Heart right ventricle (tissue), 16 donors: ENCODE results near the gene NCR2. TPM values are rescaled to one million over a fixed set of nuclear protein-coding genes. Genes with fewer than 3 reads are reported as not detected.

ENCODE experiments used
- ATAC-seq, 8 donors: fragments of 200-7000 bp; cut with Tn5 transposase; one replicate each; pipeline ENCODE4 v1.9.1; 2020; ENCODE audit warnings: mild to moderate bottlenecking in 8 of 8, moderate library complexity in 8 of 8, moderate number of reproducible peaks in 1 of 8
- DNase-seq, 2 donors: peaks; one replicate each; pipeline ENCODE4 v3.0.0-alpha.2; 2020
- H3K27ac ChIP-seq, 10 donors: fragments of 200-600 bp; sonication (generic) in 2 of 10; one replicate each; pipeline versions ENCODE4 v1.5.0 to v1.8.0; 2020 to 2022; ENCODE audit warnings: mild to moderate bottlenecking in 3 of 10
- H3K27me3 ChIP-seq, 7 donors: fragments of 200-600 bp; one replicate each; pipeline ENCODE4 v1.8.0; 2021 to 2022; ENCODE audit warnings: mild to moderate bottlenecking in 2 of 7
- H3K36me3 ChIP-seq, 9 donors: fragments of 200-600 bp; sonication (generic) in 1 of 9; one replicate each; pipeline versions ENCODE4 v1.5.0 to v1.8.0; 2020 to 2022; ENCODE audit warnings: mild to moderate bottlenecking in 2 of 9
- H3K4me1 ChIP-seq, 9 donors: fragments of 200-600 bp; sonication (generic) in 1 of 9; one replicate each; pipeline versions ENCODE4 v1.5.0 to v1.8.0; 2020 to 2022; ENCODE audit warnings: mild to moderate bottlenecking in 4 of 9
- H3K4me3 ChIP-seq, 10 donors: fragments of 200-600 bp; sonication (generic) in 2 of 10; one replicate each; pipeline versions ENCODE4 v1.5.0 to v1.8.0; 2020 to 2022; ENCODE audit warnings: mild to moderate bottlenecking in 7 of 10, moderate library complexity in 2 of 10
- H3K9me3 ChIP-seq, 11 donors: fragments of 200-600 bp in 10 of 11; sonication (generic) in 2 of 11; one replicate each; pipeline versions ENCODE4 v1.5.0 to v1.8.0; 2013 to 2022; ENCODE audit warnings: mild to moderate bottlenecking in 2 of 11, control low read depth in 1 of 11, moderate library complexity in 1 of 11
- WGBS, 2 donors: extraction: QIAGEN DNeasy Blood & Tissue Kit; methylation state at CpG; one replicate each; pipeline ENCODE4 v1.1.7; 2013; ENCODE audit warnings: inconsistent platforms in 1 of 2; 5-methylcytosine and 5-hydroxymethylcytosine counted together
- intact Hi-C, 10 donors: fragments of 100-400 bp; cut with DNase I; formaldehyde crosslinking; loops; one replicate each; pipeline versions ENCODE4 v1.11.1 to v1.14.2; 2022
- polyA plus RNA-seq, 2 donors: library from polyadenylated mRNA; stranded (reverse); fragments of 200-250 nt; gene quantifications; one replicate each; pipeline ENCODE4 v1.2.3, GENCODE V29; 2013
- total RNA-seq, 10 donors: library from RNA; stranded (reverse); fragmentation: NEBNext Ultra II Directional in 3 of 10; extraction: Animal tissue kit (Norgen Biotek cat#: 25700) in 3 of 10; gene quantifications; one replicate each; pipeline versions ENCODE4 v1.2.1 to v1.2.4, GENCODE V29; 2021 to 2023
- TF ChIP-seq, protein P1 (sequence below), 9 donors: fragments of 200-600 bp; sonication (generic) in 2 of 9; IDR thresholded peaks; one replicate each; pipeline versions ENCODE4 v1.5.0 to v1.8.0; 2021 to 2022; ENCODE audit warnings: antibody characterized with exemption in 9 of 9, mild to moderate bottlenecking in 5 of 9, moderate library complexity in 1 of 9
- donor health status: Arrhythmogenic right ventricular cardiomyopathy.
- donor health status: ischemic (EF 13 %, LVEDD 7.1; RV severe dilation, severe dysfunction).
- donor health status: healthy with polysubstance abuse.
- donor health status: DM: no; HTN: yes; CAD: no.
- donor health status: DM: no; HTN: no; CAD: no.
- donor health status: ischemic (EF 25% LVEDD 6.9; RV normal size, moderate dysfunction).
- donor health status: ischemic (EF 25% LVEDD 5.7; RV mildly dilated, moderate dysfunction).
- donor health status: healthy.
- donor health status: DM: yes; HTN: yes; CAD: no.
- donor health status: Ischemic cardiomyopathy.
- donor health status: ischemic (EF 35%, LVEDD 5.7; RV mildly dilated, moderate dysfunction).
- donor health status: nonischemic (EF 11% LVEDD 7.7; RV severe dilation, severe dysfunction).
- donor health status: DM: yes; HTN: yes; CAD: no.
- donor health status: PGD.
- donor health status: ischemic (EF 29% LVEDD 5.4; RV normal size, mild dysfunction).
- donor health status: nonischemic (EF 23%, LVEDD 6.1; RV moderate dilation, normal function).

NCR2 gene
- total and polyA plus RNA-seq, 12 donors, result not detected

DNA sequence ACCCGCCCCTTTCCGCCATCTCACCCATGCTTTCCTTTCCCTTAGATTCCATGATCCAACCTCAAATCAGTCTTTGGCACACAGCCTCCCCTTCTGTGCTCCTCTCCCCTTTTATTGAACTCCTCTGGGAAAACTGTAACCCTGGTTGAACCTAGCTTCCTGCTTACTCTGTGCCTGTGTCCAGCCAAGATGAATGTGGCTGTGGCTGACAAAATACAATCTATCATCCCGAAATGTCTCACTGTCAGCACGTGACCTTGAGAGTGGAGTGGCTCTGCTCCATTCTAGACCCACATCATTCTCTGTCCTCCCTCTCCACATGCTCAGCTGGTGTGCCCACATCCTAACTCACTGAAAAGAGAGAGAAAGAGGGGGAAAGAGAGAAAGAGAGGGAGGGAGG lies 11.0 kb downstream of the NCR2 start:
- 54 to 62% methylated on average over 4 of the region's 4 CpGs for WGBS, 2 donors
- Histone ChIP-seq H3K36me3 (no peaks in the 10 kb centered on the region), H3K4me1 (no peaks in the 10 kb centered on the region), H3K27ac (no peak overlapping the region), H3K27me3 (peaks cover 0 to 68% (median 39%) of the 10 kb centered on the region in 7 donors), H3K4me3 (no peak overlapping the region), H3K9me3 (peaks cover 0 to 9% (median 4%) of the 10 kb centered on the region in 11 donors)
- intact Hi-C loops, result no loop called here
- ATAC-seq, result peak in 2 of 8 donors; percentile 27 to 56
- TF ChIP-seq, protein P1, sequence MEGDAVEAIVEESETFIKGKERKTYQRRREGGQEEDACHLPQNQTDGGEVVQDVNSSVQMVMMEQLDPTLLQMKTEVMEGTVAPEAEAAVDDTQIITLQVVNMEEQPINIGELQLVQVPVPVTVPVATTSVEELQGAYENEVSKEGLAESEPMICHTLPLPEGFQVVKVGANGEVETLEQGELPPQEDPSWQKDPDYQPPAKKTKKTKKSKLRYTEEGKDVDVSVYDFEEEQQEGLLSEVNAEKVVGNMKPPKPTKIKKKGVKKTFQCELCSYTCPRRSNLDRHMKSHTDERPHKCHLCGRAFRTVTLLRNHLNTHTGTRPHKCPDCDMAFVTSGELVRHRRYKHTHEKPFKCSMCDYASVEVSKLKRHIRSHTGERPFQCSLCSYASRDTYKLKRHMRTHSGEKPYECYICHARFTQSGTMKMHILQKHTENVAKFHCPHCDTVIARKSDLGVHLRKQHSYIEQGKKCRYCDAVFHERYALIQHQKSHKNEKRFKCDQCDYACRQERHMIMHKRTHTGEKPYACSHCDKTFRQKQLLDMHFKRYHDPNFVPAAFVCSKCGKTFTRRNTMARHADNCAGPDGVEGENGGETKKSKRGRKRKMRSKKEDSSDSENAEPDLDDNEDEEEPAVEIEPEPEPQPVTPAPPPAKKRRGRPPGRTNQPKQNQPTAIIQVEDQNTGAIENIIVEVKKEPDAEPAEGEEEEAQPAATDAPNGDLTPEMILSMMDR (IDR thresholded peaks at IDR 0.05), result no peak
- no peak for DNase-seq

DNA sequence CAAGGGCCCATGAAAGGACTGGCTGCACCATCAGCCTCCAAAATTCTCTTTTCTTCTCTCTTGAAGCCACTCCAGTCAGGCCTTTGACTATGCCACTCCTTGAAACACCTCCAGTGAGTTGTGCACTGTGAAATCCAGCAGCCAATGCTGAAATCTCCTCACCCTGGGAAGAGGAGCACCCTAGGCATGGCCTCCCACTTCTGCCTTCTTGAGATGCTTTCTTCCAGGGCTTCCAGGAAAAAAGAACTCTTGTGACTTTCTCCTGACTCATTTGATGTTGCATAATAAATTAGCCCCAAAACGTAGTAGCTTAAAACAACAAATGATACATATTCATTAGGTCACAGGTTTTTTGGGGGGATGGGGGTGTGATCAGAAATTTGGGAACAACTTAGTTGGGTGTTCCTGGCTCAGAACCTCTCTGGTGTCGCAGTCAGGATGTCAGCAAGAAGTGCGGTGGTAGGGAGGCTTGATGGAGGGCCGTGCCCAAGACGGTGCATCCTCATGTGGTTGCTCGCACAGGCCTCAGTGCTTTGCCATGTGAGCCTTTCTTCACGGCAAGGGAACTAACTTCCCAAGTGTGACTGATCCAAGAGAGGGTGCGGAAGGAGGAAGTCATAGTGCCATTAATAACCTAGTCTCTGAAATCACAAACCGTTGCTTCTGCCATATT lies 12.1 kb downstream of the NCR2 start:
- no peak overlapping the region for H3K27ac ChIP-seq

DNA sequence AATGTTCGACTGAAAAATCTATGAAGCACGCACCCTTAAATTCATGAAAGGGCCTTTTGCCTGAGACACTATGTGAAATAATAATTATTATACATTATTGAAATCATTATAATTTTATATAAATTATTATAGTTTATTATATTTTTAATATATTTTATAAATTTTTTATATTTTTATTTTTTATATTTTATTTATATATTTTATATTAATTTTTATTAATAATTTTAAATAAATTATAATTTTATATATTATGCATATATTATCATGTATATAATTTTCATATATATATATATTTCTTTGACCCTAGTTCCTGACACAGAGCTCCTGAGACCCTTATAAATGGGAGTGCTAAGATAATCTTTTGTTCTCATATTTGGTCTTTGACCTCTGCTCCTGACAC lies 13.5 kb downstream of the NCR2 start:
- H3K4me3 ChIP-seq, result no peak overlapping the region
- TF ChIP-seq, protein P1 (IDR thresholded peaks at IDR 0.05), result no peak
- WGBS, 2 donors, result 96 to 97% methylated on average over 2 of the region's 2 CpGs
- ATAC-seq (no peak), DNase-seq (no peak)
- no peak overlapping the region for H3K27ac ChIP-seq
- no peaks in the 10 kb centered on the region for H3K36me3 ChIP-seq
- H3K4me1 ChIP-seq, result no peaks in the 10 kb centered on the region
- peaks cover 0 to 76% (median 37%) of the 10 kb centered on the region in 7 donors for H3K27me3 ChIP-seq
- intact Hi-C loops, result no loop called here
- peaks cover 0 to 9% (median 4%) of the 10 kb centered on the region in 11 donors for H3K9me3 ChIP-seq

More for the DNA sequence above, 12.1 kb downstream of the NCR2 start:
- H3K4me3 ChIP-seq, result no peak overlapping the region
- intact Hi-C loops, result no loop called here
- no peaks in the 10 kb centered on the region for H3K36me3 ChIP-seq
- peaks cover 0 to 70% (median 39%) of the 10 kb centered on the region in 7 donors for H3K27me3 ChIP-seq
- peaks cover 0 to 9% (median 4%) of the 10 kb centered on the region in 11 donors for H3K9me3 ChIP-seq
- 85% methylated on average over 9 of the region's 9 CpGs for WGBS, 2 donors
- no peak for DNase-seq
- no peaks in the 10 kb centered on the region for H3K4me1 ChIP-seq
- TF ChIP-seq, protein P1 (IDR thresholded peaks at IDR 0.05), result no peak
- ATAC-seq, result no peak

DNA sequence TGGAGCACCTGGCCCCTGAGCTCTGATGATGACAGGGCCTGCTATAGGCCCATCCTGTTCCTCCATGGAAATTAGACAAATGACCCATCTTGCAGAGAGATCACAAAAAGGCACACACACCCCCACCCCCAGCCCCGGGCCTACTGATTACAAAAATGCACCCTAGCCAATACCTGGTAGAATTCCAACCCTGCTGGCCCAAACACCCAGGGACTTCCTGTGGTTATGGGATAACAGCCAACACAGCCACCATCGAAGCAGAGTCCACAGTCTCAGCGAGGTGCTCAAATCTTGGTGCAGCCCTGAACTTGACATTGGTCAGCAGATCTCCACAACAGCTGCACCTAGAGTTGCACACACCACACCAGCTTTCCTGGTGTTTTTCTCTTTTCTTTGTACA lies 17.0 kb downstream of the NCR2 start:
- H3K36me3 ChIP-seq, result no peaks in the 10 kb centered on the region
- no peak overlapping the region for H3K27ac ChIP-seq
- WGBS, 2 donors, result 46 to 67% methylated on average over 3 of the region's 3 CpGs
- H3K9me3 ChIP-seq, result peaks cover 0 to 9% (median 4%) of the 10 kb centered on the region in 11 donors
- no peak overlapping the region for H3K4me3 ChIP-seq
- intact Hi-C loops, result no loop called here
- H3K4me1 ChIP-seq, result no peaks in the 10 kb centered on the region
- TF ChIP-seq, protein P1 (IDR thresholded peaks at IDR 0.05), result no peak
- H3K27me3 ChIP-seq, result peaks cover 0 to 56% (median 44%) of the 10 kb centered on the region in 7 donors
- ATAC-seq (no peak), DNase-seq (no peak)
